KBM-7 (cell line): ENCODE measurements around the gene FOXRED2.
"Not testable (repeated sequence)": the region's sequence is repeated elsewhere in the genome, so short reads cannot be mapped to it uniquely, and the experiment has no call there.

ENCODE experiments used
- DNase-seq: peaks from one replicate; pipeline ENCODE4 v3.0.0-alpha.2; 2015
- in situ Hi-C: fragments of 300-500 bp; cut with MboI; formaldehyde crosslinking; loops from 2 replicates; pipeline ENCODE4 v1.14.3; 2020; ENCODE audit warnings: low sequenced_read_pairs, low pct_unique_long_range_greater_than_20kb, mixed read lengths

FOXRED2 gene

GRCh38 chr22:36457688-36458450 lies 49.0 kb downstream of the FOXRED2 start:
- DNase-seq: peak; percentile 31
- in situ Hi-C loops: no loop called here

- no peak for DNase-seq
- in situ Hi-C loops: no loop called here
Observed at GRCh38 chr22:36456464-36456845, 50.4 kb downstream of the FOXRED2 start.

DNA sequence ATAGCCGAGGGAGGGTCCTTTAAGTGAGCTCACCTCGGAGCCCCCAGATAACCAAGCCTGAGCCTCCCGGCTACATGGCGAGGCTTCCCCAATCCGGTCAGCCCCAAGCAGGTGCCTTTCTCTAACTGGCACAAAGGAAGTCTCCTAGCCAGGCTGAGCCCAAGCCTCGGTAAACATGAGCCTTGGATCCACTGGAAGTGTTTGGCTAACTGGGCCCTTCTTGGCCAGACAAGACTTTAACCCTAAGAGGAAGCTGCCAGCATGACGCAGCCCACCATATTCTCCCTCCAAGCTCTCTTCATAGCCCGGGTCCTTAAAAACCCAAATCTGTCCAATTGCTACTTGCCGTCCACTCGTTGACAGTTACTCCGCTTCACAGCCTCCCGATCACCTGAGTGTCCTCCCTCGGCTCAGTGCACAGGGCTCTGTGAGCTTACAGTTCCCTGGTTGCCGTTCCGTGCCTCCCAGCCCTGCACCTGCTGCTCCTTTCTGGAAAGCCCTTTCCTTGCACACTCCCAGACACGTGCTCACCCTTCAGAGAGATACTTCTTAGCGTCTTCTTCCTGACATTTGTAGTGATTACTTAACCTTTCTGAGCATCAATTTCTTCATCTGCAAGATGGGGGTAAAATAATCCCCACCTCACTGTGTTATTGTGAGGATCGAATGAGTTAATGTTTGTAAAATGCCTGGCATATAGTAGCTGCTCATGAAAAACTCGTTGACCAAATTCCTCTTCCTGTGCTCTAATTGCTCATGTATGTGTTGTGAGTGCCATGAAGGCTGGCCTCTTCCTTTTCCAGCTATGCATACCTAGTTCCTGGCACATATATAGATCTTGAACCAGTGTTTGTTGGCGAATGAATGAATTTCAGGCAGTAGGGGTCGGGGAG lies 51.0 kb downstream of the FOXRED2 start:
- in situ Hi-C loops: no loop called here
- no peak for DNase-seq

- DNase-seq: peak; percentile 93
- in situ Hi-C loops: no loop called here
Observed at GRCh38 chr22:36454916-36455570, 51.8 kb downstream of the FOXRED2 start.

DNA sequence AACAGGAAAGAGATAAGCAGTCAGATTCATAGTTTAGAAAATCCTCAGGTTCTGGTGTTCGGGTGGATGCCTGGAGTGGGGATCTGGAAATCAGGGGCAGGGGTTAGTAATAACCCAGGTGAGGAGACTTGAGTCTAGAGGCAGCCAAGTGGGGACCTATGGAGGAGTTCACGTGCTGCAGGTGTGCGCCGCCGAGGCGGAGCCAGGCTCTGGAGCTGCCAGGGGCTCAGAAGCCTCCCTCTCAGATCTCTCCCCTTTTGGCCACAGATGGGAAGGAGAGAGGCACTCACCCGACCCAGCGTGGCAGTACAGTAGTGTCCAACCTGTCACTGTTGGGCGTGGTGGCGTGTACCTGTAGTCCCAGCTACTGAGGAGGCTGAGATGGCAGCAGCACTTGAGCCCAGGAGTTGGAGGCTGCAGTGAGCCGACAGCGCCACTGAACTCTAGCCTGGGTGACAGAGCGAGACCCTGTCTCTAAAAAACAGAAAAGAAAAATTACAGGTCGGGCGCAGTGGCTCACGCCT lies 52.9 kb downstream of the FOXRED2 start:
- in situ Hi-C loops: no loop called here
- no peak for DNase-seq

DNA sequence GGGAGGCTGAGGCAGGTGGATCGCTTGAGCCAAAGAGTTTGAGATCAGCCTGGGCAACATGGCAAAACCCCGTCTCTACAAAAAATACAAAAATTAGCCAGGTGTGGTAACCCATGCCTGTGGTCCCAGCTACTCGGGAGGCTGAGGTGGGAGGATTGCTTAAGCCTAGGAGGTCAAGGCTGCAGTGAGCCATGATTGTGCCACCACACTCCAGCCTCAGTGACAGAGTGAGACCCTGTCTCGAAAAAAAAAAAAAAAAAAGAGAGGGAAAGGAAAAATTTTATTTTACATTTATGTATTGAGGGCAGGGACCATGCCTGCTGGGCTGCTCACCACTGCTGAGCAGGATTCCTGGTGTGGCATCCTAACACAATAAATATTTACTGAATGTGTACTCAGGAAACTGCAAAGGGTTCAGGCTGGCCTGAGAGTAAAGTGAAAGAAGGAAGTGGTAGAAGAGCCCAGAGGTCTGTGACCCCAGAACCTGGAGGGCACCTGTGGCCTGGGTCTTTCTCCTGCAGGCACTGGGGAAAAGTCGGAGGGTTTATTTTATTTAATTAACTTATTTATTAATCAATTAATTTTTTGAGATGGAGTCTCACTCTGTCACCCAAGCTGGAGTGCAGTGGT lies 53.7 kb downstream of the FOXRED2 start:
- in situ Hi-C loops, DNase-seq: not testable (repeated sequence)

DNA sequence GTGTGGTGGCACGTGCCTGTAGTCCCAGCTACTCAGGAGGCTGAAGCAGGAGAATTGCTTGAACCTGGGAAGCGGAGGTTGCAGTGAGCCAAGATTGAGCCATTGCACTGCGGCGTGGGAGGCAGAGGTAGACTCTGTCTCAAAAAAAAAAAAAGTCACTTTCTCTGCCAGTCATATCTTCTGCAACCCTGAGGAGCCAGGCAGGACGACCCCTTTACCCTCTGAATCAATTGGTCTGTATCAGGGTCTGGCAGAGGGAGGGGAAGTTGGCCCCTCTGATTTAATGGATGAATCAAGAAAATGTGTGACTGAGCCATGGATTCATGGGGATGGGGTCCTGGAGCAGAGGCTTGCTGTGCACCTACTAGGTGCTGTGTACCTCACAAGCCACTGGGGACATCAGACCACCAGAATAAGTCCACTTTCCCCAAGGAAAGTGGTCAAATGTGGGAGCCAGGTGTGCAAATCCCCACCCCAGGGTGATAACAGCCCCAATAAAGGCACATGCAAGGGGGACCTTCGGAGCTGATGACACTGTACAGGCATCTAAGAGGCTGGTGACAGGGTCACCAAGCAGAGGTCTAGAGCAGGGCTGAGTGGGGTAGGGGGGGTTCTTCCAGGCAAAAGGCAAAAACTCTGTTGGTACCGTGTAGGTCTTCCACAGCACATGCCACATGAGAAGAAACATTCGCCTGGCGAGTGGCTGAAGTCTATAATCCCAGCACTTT lies 54.4 kb downstream of the FOXRED2 start:
- in situ Hi-C loops: no loop called here
- no peak for DNase-seq

- in situ Hi-C loops: not testable (repeated sequence)
Observed at GRCh38 chr22:36450923-36451322, 55.9 kb downstream of the FOXRED2 start.

GRCh38 chr22:36449596-36450175 lies 57.2 kb downstream of the FOXRED2 start:
- in situ Hi-C loops: no loop called here

More at GRCh38 chr22:36450923-36451322, 55.9 kb downstream of the FOXRED2 start:
- DNase-seq: not testable (repeated sequence)

DNA sequence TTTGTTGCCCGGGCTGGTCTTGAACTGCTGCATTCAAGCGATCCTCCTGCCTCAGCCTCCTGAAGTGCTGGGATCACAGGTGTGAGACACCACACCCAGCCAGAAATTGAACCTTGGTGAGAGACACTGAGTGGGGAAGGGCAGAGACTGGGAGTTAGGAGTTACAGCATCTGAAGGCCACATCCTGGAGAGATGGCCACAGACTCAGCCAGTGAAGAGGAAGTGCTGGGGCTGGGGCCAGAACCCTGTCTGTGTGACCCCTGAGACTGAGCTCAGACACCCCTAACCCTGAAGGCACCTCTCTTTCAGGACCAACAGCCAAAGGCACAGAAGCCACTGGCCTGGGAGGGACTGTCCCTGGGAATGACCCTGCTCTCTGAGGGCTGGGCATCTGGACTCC lies 59.2 kb downstream of the FOXRED2 start:
- no peak for DNase-seq
- in situ Hi-C loops: no loop called here

More at GRCh38 chr22:36449596-36450175, 57.2 kb downstream of the FOXRED2 start:
- DNase-seq: no peak

DNA sequence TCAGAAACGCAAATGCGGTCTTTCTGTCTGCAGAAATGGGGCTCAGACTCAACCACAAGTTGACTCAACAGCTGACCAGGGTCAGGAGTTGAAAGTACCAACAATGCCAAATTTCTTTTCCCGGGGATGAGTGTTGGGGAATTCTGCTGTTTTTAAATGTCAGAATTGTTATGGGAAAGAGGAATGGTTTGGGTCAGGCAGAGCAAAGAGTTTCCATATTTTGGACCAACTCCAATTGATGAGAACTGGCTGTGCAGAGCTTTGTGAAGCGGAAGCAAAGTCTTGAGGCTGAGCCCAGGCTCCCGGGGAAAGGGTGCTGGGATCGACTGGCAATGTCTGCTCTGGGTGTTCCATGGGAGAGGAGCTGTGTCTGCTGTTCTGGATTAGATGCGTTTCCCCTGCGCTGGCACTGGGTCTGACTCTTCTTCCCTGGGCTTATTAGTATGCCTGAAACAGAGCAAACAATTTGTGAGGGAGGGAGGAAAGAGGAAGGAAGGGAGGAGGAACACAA lies 61.6 kb downstream of the FOXRED2 start:
- peak; percentile 65 for DNase-seq

DNA sequence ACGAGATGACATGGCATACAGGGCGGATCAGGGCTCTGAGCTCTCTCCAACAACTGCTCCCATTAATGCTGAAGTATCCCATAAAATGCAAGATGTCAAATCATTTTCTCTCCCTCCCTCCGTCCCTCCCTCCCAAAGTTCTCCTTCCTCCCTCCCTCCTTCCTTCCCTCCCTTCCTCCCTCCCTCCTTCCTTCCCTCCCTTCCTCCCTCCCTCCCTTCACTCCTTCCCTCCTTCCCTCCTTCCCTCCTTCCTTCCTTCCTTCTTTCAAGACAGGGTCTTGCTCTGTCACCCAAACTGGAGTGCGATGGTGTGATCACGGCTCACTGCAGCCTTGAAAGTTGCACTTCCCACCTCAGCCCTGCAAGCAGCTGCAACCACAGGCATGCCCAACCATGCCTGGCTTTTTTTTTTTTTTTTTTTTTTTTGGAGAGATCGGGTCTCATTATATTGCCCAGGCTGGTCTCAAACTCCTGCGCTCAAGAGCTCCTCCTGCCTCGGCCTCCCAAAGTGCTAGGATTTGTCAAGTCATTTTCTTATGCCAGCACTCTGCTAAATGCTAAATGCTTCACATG lies 63.6 kb downstream of the FOXRED2 start:
- peak; percentile 59 for DNase-seq
- in situ Hi-C loops: no loop called here

More for the DNA sequence above, 61.6 kb downstream of the FOXRED2 start:
- in situ Hi-C loops: no loop called here

DNA sequence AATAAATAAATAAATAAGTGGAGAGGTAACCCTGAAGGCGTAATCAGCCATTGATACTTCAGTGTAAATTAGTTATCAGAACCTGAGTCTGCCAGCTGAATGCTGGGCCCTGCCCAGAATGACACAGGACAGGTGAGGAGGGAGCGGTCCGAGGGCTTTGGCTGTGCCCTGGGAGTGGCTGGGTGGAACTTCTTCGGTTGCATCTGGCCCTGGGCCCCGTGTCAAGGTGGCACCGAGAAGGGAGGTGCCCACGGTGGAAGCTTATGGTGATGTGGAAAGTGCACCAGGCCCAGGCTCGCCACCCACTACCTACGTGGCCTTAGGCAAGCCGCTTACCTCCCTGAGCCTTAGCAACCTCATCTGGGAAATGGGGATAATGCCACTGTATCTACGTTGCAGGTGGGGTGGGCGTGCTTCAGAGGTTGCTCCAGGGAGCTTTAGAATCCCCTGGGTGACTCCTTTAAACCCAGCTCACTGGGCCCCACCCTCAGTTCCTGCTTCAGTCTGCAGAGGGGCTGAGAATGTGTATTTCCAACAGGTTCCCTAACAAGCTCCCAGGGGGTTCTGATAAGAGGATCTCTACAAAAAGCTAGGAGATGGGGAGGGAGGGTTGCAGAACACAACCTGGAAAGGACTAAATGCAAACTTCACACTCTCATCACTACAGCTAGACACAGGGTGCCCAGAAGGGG lies 64.2 kb downstream of the FOXRED2 start:
- in situ Hi-C loops: no loop called here
- no peak for DNase-seq

- in situ Hi-C loops: no loop called here
- no peak for DNase-seq
Observed at GRCh38 chr22:36440429-36441002, 66.3 kb downstream of the FOXRED2 start.

- in situ Hi-C loops: no loop called here
- DNase-seq: no peak
Observed at GRCh38 chr22:36439481-36440271, 67.2 kb downstream of the FOXRED2 start.
